NT2/D1 (cell line): ENCODE measurements around the gene PLEK2.

Experiments used
- SUZ12 ChIP-seq: IDR thresholded peaks from 2 replicates; pipeline ENCODE4 v1.6.1; 2011; ENCODE audit not compliant: insufficient read length, insufficient read depth; ENCODE audit errors: extremely low read depth
- YY1 ChIP-seq: IDR thresholded peaks from 2 replicates; pipeline ENCODE4 v1.6.1; 2011; ENCODE audit not compliant: insufficient read length, insufficient read depth
- ZNF274 ChIP-seq: IDR thresholded peaks from 2 replicates; pipeline ENCODE4 v1.6.1; 2011; ENCODE audit warnings: mild to moderate bottlenecking, low read depth, low read length

DNA sequence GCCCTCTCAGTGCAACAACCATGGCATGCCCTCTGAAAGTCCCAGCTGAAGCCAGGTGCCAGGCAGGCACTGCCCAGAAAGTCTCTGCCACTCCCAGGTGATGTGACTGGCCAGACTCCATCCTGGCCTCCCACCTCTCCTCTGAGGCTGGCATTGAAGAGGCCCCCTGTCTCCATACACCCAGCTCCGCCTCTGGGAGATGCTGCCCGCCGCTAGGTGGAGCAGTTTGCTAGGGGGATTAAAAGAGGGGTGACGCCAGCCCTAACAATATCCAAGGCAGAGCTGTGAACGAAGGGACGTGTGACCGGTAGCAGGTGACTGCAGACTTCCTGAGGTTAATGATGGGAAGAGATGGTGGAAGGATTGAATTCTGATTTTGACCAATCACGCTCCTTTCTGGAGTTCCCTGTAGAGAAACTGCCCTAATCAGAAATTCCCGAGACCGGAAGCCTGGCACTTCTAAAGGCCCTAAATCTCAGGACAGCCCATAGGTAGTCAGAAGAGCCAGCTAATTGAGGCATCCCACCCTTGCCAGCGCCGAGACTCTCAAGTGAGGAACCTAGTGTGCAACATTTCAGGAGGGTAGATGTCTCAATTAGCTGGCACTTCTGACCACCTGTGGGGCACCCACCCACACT lies 8.3 kb upstream of the PLEK2 start:
- TF ChIP-seq YY1 (no peak), ZNF274 (no peak), SUZ12 (no peak)
